SH-SY5Y (cell line): ENCODE results near the gene HYAL2.

Experiments used
- GATA2 ChIP-seq: IDR thresholded peaks from 2 replicates; pipeline ENCODE4 v1.6.1; 2011; ENCODE audit warnings: mild to moderate bottlenecking, low read depth, low read length
- GATA3 ChIP-seq: IDR thresholded peaks from 2 replicates; pipeline ENCODE4 v1.6.1; 2011; ENCODE audit warnings: low read depth, mild to moderate bottlenecking, low read length, moderate library complexity

DNA sequence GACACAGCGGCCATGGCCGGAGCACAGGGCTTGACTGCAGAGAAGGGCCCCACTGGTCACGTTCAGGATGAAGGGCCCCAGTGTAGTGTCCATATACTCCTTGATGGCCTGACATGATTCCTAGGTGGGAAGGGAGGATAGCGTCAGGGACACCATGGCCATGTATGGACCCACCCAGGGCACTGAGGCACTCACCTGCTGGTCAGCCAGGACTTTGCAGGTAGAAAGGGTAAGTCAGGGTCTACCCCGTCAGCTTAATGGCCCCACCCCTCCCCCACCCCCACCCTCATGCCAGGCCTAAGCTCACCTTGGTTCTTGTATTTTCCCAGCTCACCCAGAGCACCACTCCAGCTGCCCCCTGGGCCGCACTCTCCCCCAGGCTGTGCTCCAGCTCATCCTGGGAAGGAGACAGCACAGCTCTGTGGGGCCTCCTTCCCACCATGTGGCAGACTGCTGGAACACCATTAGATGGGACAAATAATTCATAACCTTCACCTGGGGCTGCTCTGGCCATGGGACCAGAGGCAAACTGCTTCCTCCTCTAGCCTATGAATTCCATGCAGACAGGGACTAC, 21.8 kb downstream of the HYAL2 start:
- TF ChIP-seq GATA3 (no peak), GATA2 (no peak)
